Brain microvascular endothelial cell (primary cell): ENCODE data around the gene NOP16.

ENCODE experiments used
- DNase-seq: peaks from one replicate; pipeline ENCODE4 v3.0.0-alpha.2; 2020
- H3K27ac ChIP-seq: fragments of 250-450 bp; sonication (Bioruptor Pico); 2 replicates; pipeline ENCODE4 v1.5.1; 2020; ENCODE audit warnings: mild to moderate bottlenecking, moderate library complexity
- H3K27me3 ChIP-seq: fragments of 250-450 bp; sonication (Bioruptor Pico); replicated peaks from 2 replicates; pipeline ENCODE4 v1.5.1; 2020; ENCODE audit warnings: mild to moderate bottlenecking
- H3K36me3 ChIP-seq: fragments of 250-450 bp; sonication (Bioruptor Pico); replicated peaks from 2 replicates; pipeline ENCODE4 v1.5.1; 2020; ENCODE audit warnings: mild to moderate bottlenecking
- H3K4me3 ChIP-seq: 2 replicates; pipeline ENCODE4 v1.5.1; 2011; ENCODE audit warnings: low read depth, mild to moderate bottlenecking, control low read depth, low read length, moderate library complexity
- in situ Hi-C: cut with HindIII; loops from 2 replicates; pipeline ENCODE4 v1.10.0; 2017; ENCODE audit warnings: low sequenced_read_pairs, low pct_ligation_motif_present
- TF ChIP-seq, protein P1 (sequence below): IDR thresholded peaks from 2 replicates; pipeline ENCODE4 v1.5.1; 2011; ENCODE audit warnings: low read depth, mild to moderate bottlenecking, moderate library complexity, low read length, control low read depth, inconsistent platforms; ENCODE audit errors: missing control alignments

NOP16 gene

DNA sequence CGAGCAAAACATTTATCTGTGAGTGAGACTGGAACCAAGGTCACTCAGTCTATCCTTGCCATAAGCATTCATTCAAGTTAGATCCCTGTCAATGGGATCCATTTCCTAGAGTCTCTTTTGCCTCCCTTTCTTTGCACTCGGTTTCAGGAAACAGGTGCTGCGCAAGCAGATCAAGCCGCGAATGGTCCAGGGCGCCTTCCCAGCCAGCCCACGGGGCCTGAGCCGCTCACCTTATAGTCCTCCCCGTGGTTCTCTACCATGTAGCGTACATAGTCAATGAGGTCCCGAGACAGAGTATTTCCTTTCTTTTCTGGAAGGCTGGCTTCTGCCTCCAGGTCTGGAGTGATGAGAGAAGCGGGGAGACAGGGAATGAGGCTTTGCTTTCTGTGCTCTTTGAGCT lies 3.4 kb downstream of the NOP16 start:
- in situ Hi-C loops = no loop called here
- Histone ChIP-seq H3K4me3 (no peak overlapping the region), H3K27ac (no peak overlapping the region), H3K36me3 (peaks cover 45% of the 10 kb centered on the region), H3K27me3 (no peaks in the 10 kb centered on the region)
- TF ChIP-seq, protein P1, sequence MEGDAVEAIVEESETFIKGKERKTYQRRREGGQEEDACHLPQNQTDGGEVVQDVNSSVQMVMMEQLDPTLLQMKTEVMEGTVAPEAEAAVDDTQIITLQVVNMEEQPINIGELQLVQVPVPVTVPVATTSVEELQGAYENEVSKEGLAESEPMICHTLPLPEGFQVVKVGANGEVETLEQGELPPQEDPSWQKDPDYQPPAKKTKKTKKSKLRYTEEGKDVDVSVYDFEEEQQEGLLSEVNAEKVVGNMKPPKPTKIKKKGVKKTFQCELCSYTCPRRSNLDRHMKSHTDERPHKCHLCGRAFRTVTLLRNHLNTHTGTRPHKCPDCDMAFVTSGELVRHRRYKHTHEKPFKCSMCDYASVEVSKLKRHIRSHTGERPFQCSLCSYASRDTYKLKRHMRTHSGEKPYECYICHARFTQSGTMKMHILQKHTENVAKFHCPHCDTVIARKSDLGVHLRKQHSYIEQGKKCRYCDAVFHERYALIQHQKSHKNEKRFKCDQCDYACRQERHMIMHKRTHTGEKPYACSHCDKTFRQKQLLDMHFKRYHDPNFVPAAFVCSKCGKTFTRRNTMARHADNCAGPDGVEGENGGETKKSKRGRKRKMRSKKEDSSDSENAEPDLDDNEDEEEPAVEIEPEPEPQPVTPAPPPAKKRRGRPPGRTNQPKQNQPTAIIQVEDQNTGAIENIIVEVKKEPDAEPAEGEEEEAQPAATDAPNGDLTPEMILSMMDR = no peak
- DNase-seq = no peak

DNA sequence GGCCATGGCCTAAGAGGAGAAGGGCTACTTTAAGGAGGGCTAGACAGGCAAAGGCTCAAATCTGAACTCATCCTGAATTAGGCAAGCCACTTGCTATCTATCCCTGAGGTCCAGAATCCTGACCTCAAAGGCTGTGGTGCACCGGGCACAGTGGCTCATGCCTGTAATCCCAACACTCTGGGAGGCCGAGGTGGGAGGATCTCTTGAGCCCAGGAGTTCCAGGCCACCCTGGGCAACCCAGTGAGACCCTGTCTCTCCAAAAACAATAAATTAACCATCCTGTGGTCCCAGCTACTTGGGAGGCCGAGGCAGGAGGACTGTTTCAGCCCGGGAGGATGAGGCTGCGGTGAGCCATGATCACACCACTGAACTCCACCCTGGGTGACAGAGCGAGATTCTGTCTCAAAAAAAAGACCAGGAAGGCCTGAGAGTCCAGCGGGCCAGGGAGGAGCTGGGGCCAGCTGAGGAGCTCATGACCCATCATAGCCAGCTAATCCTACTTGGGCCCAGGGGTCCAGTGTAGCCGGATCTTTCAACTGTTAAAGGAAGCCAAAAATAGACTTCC lies 4.0 kb downstream of the NOP16 start:
- DNase-seq = no peak
- Histone ChIP-seq H3K4me3 (no peak overlapping the region), H3K36me3 (peaks cover 47% of the 10 kb centered on the region), H3K27me3 (no peaks in the 10 kb centered on the region), H3K27ac (no peak overlapping the region)
- TF ChIP-seq, protein P1 = no peak
- in situ Hi-C loops = no loop called here

DNA sequence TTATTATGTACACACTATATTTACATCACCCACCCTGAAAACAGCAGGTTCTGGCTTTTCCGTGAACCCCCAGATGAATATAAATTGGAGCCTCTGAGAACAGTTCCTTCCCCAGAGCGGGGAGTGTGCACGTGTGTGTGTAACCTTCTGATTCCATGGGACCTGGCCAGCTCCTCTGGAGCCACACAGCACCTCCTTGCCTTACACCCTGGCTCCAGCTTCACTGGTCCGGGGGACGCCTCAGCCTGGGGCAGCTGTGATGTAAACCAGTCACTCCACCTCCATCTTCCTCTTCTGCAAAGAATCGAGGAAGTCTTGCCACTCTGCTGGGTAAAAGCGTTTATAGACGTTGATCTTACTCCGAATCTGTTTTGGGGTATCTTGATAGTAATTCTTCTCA lies 4.4 kb downstream of the NOP16 start:
- Histone ChIP-seq H3K4me3 (no peak overlapping the region), H3K27ac (no peak overlapping the region), H3K27me3 (no peaks in the 10 kb centered on the region), H3K36me3 (peaks cover 47% of the 10 kb centered on the region)
- DNase-seq = no peak
- TF ChIP-seq, protein P1 = no peak
- in situ Hi-C loops = no loop called here

DNA sequence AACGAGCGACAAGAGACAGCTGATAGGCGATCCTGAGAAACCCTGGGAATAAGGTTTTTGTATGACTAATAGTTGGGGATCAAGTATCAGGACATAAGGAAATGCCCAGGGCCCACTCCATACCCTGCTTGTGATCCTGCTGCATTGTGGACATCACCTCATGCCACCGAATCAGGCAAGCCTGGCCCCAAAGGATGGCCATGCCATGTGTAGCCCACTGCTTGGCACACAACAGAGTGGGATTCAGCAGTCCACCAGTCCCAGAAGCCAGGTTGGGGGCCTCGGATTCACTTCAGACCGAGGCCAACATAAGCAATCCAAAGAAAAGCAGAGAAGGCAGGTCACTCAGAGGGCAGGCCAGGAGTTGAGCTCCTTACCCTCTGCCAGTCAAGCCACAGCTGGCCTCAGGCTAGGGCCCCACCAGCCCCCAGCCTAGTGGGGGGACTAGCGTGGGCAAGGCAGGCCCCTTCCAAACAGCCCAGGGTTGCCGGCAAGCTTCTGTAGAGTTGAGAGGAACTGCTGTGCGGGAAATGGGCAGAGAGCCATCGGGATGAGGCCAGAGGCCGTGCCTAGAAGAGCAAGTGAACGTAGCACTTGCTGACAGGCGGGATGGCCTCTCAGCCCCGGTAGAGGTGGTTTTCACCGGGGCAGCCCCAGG lies 5.0 kb downstream of the NOP16 start:
- TF ChIP-seq, protein P1 = no peak
- Histone ChIP-seq H3K4me3 (no peak overlapping the region), H3K27ac (no peak overlapping the region), H3K27me3 (no peaks in the 10 kb centered on the region), H3K36me3 (peaks cover 47% of the 10 kb centered on the region)
- in situ Hi-C loops = no loop called here
- no peak for DNase-seq

DNA sequence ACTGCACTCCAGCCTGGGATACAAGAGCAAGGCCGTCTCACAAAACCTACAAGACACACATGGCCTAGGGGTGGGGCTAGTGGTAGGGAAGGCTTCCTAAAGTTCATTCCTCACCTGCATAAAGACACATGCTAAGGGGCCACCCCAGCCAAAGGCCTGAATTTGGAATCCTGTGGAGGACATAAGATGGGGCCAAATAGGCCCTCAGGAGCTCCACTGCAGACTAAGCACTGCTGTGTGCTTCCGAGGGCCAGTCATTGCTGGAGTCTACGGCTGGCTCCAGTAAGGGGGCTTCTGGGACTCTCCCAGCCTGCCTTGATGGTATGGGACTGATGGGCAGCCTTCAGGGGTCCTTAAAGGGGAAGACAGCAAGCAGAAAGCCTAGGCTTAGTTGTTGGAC lies 5.7 kb downstream of the NOP16 start:
- Histone ChIP-seq H3K27ac (no peak overlapping the region), H3K4me3 (no peak overlapping the region), H3K27me3 (no peaks in the 10 kb centered on the region), H3K36me3 (peaks cover 47% of the 10 kb centered on the region)
- TF ChIP-seq, protein P1 = no peak
- no peak for DNase-seq
- in situ Hi-C loops = no loop called here

DNA sequence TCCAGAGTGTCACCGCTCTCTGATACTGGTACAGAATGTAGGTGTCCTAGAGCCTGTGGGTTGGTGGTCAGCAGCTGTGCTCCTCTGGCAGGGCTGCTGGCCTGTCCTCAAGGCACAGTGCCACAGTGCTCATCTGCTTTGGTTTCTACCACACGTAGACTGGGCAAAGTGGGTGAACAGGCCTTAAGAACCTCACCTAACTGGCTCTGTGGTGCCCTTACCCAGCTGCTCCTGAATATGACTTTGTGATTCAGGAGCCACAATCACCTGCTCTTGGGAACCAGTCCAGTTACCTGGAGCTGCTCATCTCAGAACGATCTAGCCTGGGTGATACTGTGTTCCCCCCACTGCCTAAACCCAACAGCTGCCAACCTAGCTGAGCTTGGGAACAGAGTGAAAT lies 6.4 kb downstream of the NOP16 start:
- Histone ChIP-seq H3K36me3 (peaks cover 47% of the 10 kb centered on the region), H3K4me3 (no peak overlapping the region), H3K27me3 (no peaks in the 10 kb centered on the region), H3K27ac (no peak overlapping the region)
- TF ChIP-seq, protein P1 = no peak
- in situ Hi-C loops = no loop called here
- DNase-seq = no peak
